Stomach (tissue), 9 donors: ENCODE measurements around the gene TNFRSF6B. TPM values are rescaled to one million over a fixed set of nuclear protein-coding genes. Genes with fewer than 3 reads are reported as not detected.

Experiments
- DNase-seq, 2 donors: peaks; one replicate each; pipeline versions ENCODE4 v3.0.0 to v3.0.0-alpha.2; 2013 to 2019
- H3K27ac ChIP-seq, 5 donors: fragments of 200-600 bp in 4 of 5; sonication (generic) in 4 of 5; one replicate each; pipeline ENCODE4 v1.5.1; 2013 to 2019; ENCODE audit warnings: mild to moderate bottlenecking in 1 of 5, moderate library complexity in 1 of 5
- H3K27me3 ChIP-seq, 3 donors: fragments of 200-600 bp; sonication (generic); one replicate each; pipeline ENCODE4 v1.5.1; 2017 to 2019; ENCODE audit warnings: mixed run types in 1 of 3
- H3K36me3 ChIP-seq, 4 donors: fragments of 200-600 bp; sonication (generic); 1 replicate in 3 of 4; 2 replicates in 1 of 4; pipeline ENCODE4 v1.5.1; 2016 to 2019
- H3K4me1 ChIP-seq, 4 donors: fragments of 200-600 bp; sonication (generic); one replicate each; pipeline ENCODE4 v1.5.1; 2016 to 2019
- H3K4me3 ChIP-seq, 4 donors: fragments of 200-600 bp; sonication (generic) in 3 of 4; one replicate each; pipeline ENCODE4 v1.5.1; 2016 to 2019; ENCODE audit warnings: mild to moderate bottlenecking in 1 of 4
- H3K9me3 ChIP-seq, 4 donors: fragments of 200-600 bp; sonication (generic); one replicate each; pipeline ENCODE4 v1.5.1; 2016 to 2019
- CTCF ChIP-seq, 7 experiments: fragments of 450-650 bp in 4 of 7; fragments of 200-600 bp in 3 of 7; sonication (generic) in 3 of 7; IDR thresholded peaks; one replicate each; pipeline ENCODE4 v1.5.1; 2016 to 2019; ENCODE audit warnings: antibody characterized with exemption in 7 of 7, control low read depth in 2 of 7, mild to moderate bottlenecking in 1 of 7
- EP300 ChIP-seq: sonication (generic); formaldehyde crosslinking; IDR thresholded peaks from one replicate; pipeline ENCODE4 v1.6.1; 2017; ENCODE audit warnings: antibody characterized with exemption
- POLR2A ChIP-seq, 4 donors: fragments of 450-650 bp; IDR thresholded peaks; one replicate each; pipeline ENCODE4 v1.6.1; 2016; ENCODE audit warnings: antibody characterized with exemption in 4 of 4, control low read depth in 2 of 4, mild to moderate bottlenecking in 1 of 4, moderate library complexity in 1 of 4
- POLR2AphosphoS5 ChIP-seq, 3 donors: sonication (generic); formaldehyde crosslinking; IDR thresholded peaks; one replicate each; pipeline ENCODE4 v1.6.1; 2016; ENCODE audit warnings: antibody characterized with exemption in 3 of 3
- WGBS, 5 donors: extraction: QIAGEN DNeasy Blood & Tissue Kit in 3 of 5; methylation state at CpG; one replicate each; pipeline versions ENCODE4 v1.1.5 to v1.1.7; 2013 to 2018; 5-methylcytosine and 5-hydroxymethylcytosine counted together
- intact Hi-C: fragments of 100-400 bp; cut with DNase I; formaldehyde crosslinking; loops from one replicate; pipeline ENCODE4 v1.15.1; 2023; ENCODE audit warnings: low total_unique reads
- polyA plus RNA-seq, 3 donors: library from polyadenylated mRNA; stranded (reverse); fragments of 200-250 nt; gene quantifications; one replicate each; pipeline ENCODE4 v1.2.3, GENCODE V29; 2013
- total RNA-seq, 5 donors: library from RNA; depleted of rRNA; stranded (reverse); fragments of >200 nt; gene quantifications; one replicate each; pipeline versions ENCODE4 v1.1.0 to v1.2.3, GENCODE V29; 2014 to 2016
- donor health status: healthy with polysubstance abuse.
- donor health status: Bipolar disorder and iron deficiency.
- donor health status: healthy.

TNFRSF6B gene
- total and polyA plus RNA-seq, 8 donors = 1.1 to 26.2 (median 8.5) TPM; not detected in 1

DNA sequence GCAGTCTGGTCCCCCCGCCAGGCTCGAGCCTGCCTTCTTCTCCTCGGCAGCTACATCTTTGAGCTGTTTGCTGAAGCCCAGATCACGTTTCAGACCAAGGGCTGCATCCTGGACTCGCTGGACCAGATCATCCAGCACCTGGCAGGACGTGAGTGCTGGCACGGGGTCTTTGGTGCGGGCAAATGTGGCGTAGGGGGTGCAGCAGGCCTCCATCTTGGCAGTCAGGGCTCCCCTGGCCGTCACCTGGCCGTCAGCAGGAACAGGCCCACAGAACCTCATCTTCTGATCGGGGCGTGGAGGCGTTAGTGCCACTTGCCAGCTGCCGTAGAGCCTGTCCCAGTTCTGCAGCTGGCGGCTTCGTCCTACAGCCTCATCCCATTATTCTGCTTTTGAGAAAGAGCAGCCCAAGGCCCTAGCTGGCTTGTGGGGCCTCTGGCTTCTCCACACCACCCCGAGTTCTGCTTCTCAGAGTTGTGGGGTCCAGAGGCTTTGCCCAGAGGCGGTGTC lies 16.6 kb upstream of the TNFRSF6B start:
- Histone ChIP-seq H3K9me3 (no peaks in the 10 kb centered on the region), H3K4me1 (peaks cover 16 to 22% (median 20%) of the 10 kb centered on the region in 4 donors), H3K27me3 (no peaks in the 10 kb centered on the region), H3K4me3 (no peak overlapping the region), H3K36me3 (peaks cover 16 to 56% (median 54%) of the 10 kb centered on the region in 4 donors), H3K27ac (no peak overlapping the region)
- DNase-seq = no peak
- TF ChIP-seq CTCF (IDR thresholded peaks at IDR 0.05) = no peak
- TF ChIP-seq POLR2AphosphoS5 (IDR thresholded peaks at IDR 0.05) = no peak
- no peak for TF ChIP-seq EP300
- no peak for TF ChIP-seq POLR2A (IDR thresholded peaks at IDR 0.05)
- intact Hi-C loops = no loop called here
- 91 to 94% (median 94%) methylated on average over 15 to 19 of the region's 19 CpGs for WGBS, 5 donors

- Histone ChIP-seq H3K4me3 (no peak overlapping the region), H3K4me1 (peaks cover 17 to 28% (median 23%) of the 10 kb centered on the region in 4 donors), H3K27ac (no peak overlapping the region), H3K27me3 (no peaks in the 10 kb centered on the region), H3K9me3 (no peaks in the 10 kb centered on the region), H3K36me3 (peaks cover 16 to 50% (median 49%) of the 10 kb centered on the region in 4 donors)
- intact Hi-C loops = no loop called here
- 93 to 100% (median 95%) methylated on average over 7 to 13 of the region's 13 CpGs for WGBS, 5 donors
- TF ChIP-seq POLR2A (IDR thresholded peaks at IDR 0.05) (no peak), CTCF (IDR thresholded peaks at IDR 0.05) (no peak), POLR2AphosphoS5 (IDR thresholded peaks at IDR 0.05) (no peak), EP300 (no peak)
- no peak for DNase-seq
Measured at GRCh38 chr20:63680427-63680826, 16.0 kb upstream of the TNFRSF6B start.

- intact Hi-C loops = no loop called here
- peak overlapping the region in 4 of 5 donors; percentile 76 to 85 (median 81) for H3K27ac ChIP-seq
Measured at GRCh38 chr20:63680857-63681608, 15.4 kb upstream of the TNFRSF6B start.

More at GRCh38 chr20:63680857-63681608, 15.4 kb upstream of the TNFRSF6B start:
- Histone ChIP-seq H3K36me3 (peaks cover 16 to 44% (median 43%) of the 10 kb centered on the region in 4 donors), H3K4me3 (no peak overlapping the region), H3K9me3 (no peaks in the 10 kb centered on the region), H3K4me1 (peaks cover 23 to 34% (median 29%) of the 10 kb centered on the region in 4 donors), H3K27me3 (no peaks in the 10 kb centered on the region)
- TF ChIP-seq POLR2A (IDR thresholded peaks at IDR 0.05) = no peak
- no peak for TF ChIP-seq CTCF (IDR thresholded peaks at IDR 0.05)
- TF ChIP-seq EP300 = no peak
- no peak for TF ChIP-seq POLR2AphosphoS5 (IDR thresholded peaks at IDR 0.05)
- DNase-seq = no peak
- WGBS, 5 donors = 86 to 93% (median 92%) methylated on average over 13 to 23 of the region's 23 CpGs
